Activated CD4-positive, alpha-beta memory T cell treated with anti-CD3 and anti-CD28 coated beads, Interleukin-2, amount 10 ng/mL, durations not matched to agents 7 days and 5 days (primary cell): Measurements from ENCODE around the gene PLEKHG7. TPM values are rescaled to one million over a fixed set of nuclear protein-coding genes. Genes with fewer than 3 reads are reported as not detected.

ENCODE experiments used
- CTCF ChIA-PET: fragments of 350-600 bp; sonication (Branson Sonifier 250); formaldehyde crosslinking; loops from one replicate; lab custom pipeline; 2021; ENCODE audit warnings: antibody characterized with exemption, inconsistent platforms; lab: Charles Lee
- POLR2A ChIA-PET: fragments of 350-600 bp; sonication (Branson Sonifier 250); formaldehyde crosslinking; loops from one replicate; lab custom pipeline; 2021; ENCODE audit warnings: antibody characterized with exemption; lab: Charles Lee
- DNase-seq: peaks from one replicate; pipeline ENCODE4 v3.0.0-alpha.2; 2020
- H3K27ac Mint-ChIP-seq: one replicate; pipeline ENCODE4 v1.8.0; 2021; ENCODE audit warnings: mild to moderate bottlenecking, mixed read lengths
- H3K27me3 Mint-ChIP-seq: one replicate; pipeline ENCODE4 v1.8.0; 2021; ENCODE audit warnings: mixed read lengths
- H3K36me3 Mint-ChIP-seq: one replicate; pipeline ENCODE4 v1.8.0; 2021; ENCODE audit warnings: low read depth, mixed read lengths
- H3K4me1 Mint-ChIP-seq: one replicate; pipeline ENCODE4 v1.8.0; 2021; ENCODE audit warnings: mixed read lengths
- H3K4me3 Mint-ChIP-seq: one replicate; pipeline ENCODE4 v1.8.0; 2021; ENCODE audit warnings: mild to moderate bottlenecking, mixed read lengths
- H3K9me3 Mint-ChIP-seq: one replicate; pipeline ENCODE4 v1.8.0; 2021; ENCODE audit warnings: mixed read lengths
- total RNA-seq, 2 experiments: library from RNA; stranded (reverse); gene quantifications; one replicate each; pipeline ENCODE4 v1.2.3, GENCODE V29; 2021

Gene PLEKHG7
- total RNA-seq, 2 experiments from 2014 or later, result 0.05 to 0.18 TPM

GRCh38 chr12:92675092-92675865, 27.5 kb upstream of the PLEKHG7 start:
- peaks cover under 1% of the 10 kb centered on the region for H3K27me3 Mint-ChIP-seq
- no peak overlapping the region for H3K27ac Mint-ChIP-seq
- no peaks in the 10 kb centered on the region for H3K9me3 Mint-ChIP-seq
- ChIA-PET CTCF (no interaction called here), POLR2A (no interaction called here)
- H3K4me3 Mint-ChIP-seq, result no peak overlapping the region
- DNase-seq, result no peak
- H3K4me1 Mint-ChIP-seq, result peaks cover 4% of the 10 kb centered on the region
- H3K36me3 Mint-ChIP-seq, result no peaks in the 10 kb centered on the region

- no peak overlapping the region for H3K4me3 Mint-ChIP-seq
- no peak for DNase-seq
- H3K27me3 Mint-ChIP-seq, result no peaks in the 10 kb centered on the region
- CTCF ChIA-PET, result interaction anchor here (0.6 kb wide), 1 partner anchor 1156 kb away, joined by 4 read pairs; no protein-coding TSS in a partner anchor
- POLR2A ChIA-PET, result no interaction called here
- peaks cover 4% of the 10 kb centered on the region for H3K4me1 Mint-ChIP-seq
- H3K27ac Mint-ChIP-seq, result no peak overlapping the region
- no peaks in the 10 kb centered on the region for H3K36me3 Mint-ChIP-seq
- no peaks in the 10 kb centered on the region for H3K9me3 Mint-ChIP-seq
Measured at GRCh38 chr12:92676710-92677109, 26.1 kb upstream of the PLEKHG7 start.

- POLR2A ChIA-PET, result no interaction called here
- DNase-seq, result no peak
- Mint-ChIP-seq H3K27me3 (no peaks in the 10 kb centered on the region), H3K9me3 (peaks cover 2% of the 10 kb centered on the region), H3K4me1 (no peaks in the 10 kb centered on the region), H3K27ac (no peak overlapping the region), H3K36me3 (no peaks in the 10 kb centered on the region), H3K4me3 (no peak overlapping the region)
- CTCF ChIA-PET, result no interaction called here
Measured at GRCh38 chr12:92690601-92691000, 12.2 kb upstream of the PLEKHG7 start.

GRCh38 chr12:92695056-92695455, 7.7 kb upstream of the PLEKHG7 start:
- CTCF ChIA-PET, result no interaction called here
- no peaks in the 10 kb centered on the region for H3K4me1 Mint-ChIP-seq
- H3K27ac Mint-ChIP-seq, result no peak overlapping the region
- H3K27me3 Mint-ChIP-seq, result no peaks in the 10 kb centered on the region
- no peak for DNase-seq
- H3K4me3 Mint-ChIP-seq, result no peak overlapping the region
- H3K36me3 Mint-ChIP-seq, result no peaks in the 10 kb centered on the region
- H3K9me3 Mint-ChIP-seq, result peaks cover 12% of the 10 kb centered on the region
- POLR2A ChIA-PET, result no interaction called here

- Mint-ChIP-seq H3K36me3 (no peaks in the 10 kb centered on the region), H3K27ac (no peak overlapping the region), H3K9me3 (peaks cover 12% of the 10 kb centered on the region), H3K4me3 (no peak overlapping the region), H3K4me1 (no peaks in the 10 kb centered on the region), H3K27me3 (no peaks in the 10 kb centered on the region)
- ChIA-PET CTCF (no interaction called here), POLR2A (no interaction called here)
- DNase-seq, result no peak
Measured at GRCh38 chr12:92695577-92695976, 7.2 kb upstream of the PLEKHG7 start.

GRCh38 chr12:92696216-92696615, 6.6 kb upstream of the PLEKHG7 start:
- Mint-ChIP-seq H3K9me3 (peaks cover 12% of the 10 kb centered on the region), H3K4me3 (no peak overlapping the region), H3K36me3 (no peaks in the 10 kb centered on the region), H3K27me3 (no peaks in the 10 kb centered on the region), H3K27ac (no peak overlapping the region), H3K4me1 (no peaks in the 10 kb centered on the region)
- no peak for DNase-seq
- CTCF ChIA-PET, result no interaction called here
- POLR2A ChIA-PET, result no interaction called here

GRCh38 chr12:92698474-92698873, 4.3 kb upstream of the PLEKHG7 start:
- Mint-ChIP-seq H3K9me3 (peaks cover 12% of the 10 kb centered on the region), H3K36me3 (no peaks in the 10 kb centered on the region), H3K27ac (no peak overlapping the region), H3K4me3 (no peak overlapping the region), H3K4me1 (peaks cover 10% of the 10 kb centered on the region), H3K27me3 (no peaks in the 10 kb centered on the region)
- ChIA-PET CTCF (no interaction called here), POLR2A (no interaction called here)
- no peak for DNase-seq

GRCh38 chr12:92701441-92701840, 1.3 kb upstream of the PLEKHG7 start:
- ChIA-PET CTCF (interaction anchor here (0.6 kb wide), 1 partner anchor 182 kb away, joined by 3 read pairs; no protein-coding TSS in a partner anchor), POLR2A (no interaction called here)
- no peak for DNase-seq
- Mint-ChIP-seq H3K27me3 (no peaks in the 10 kb centered on the region), H3K36me3 (no peaks in the 10 kb centered on the region), H3K4me3 (no peak overlapping the region), H3K27ac (no peak overlapping the region), H3K4me1 (peaks cover 10% of the 10 kb centered on the region), H3K9me3 (peaks cover 10% of the 10 kb centered on the region)

GRCh38 chr12:92703786-92704185, 997 bp downstream of the PLEKHG7 start:
- Mint-ChIP-seq H3K27ac (no peak overlapping the region), H3K4me1 (peaks cover 10% of the 10 kb centered on the region), H3K36me3 (no peaks in the 10 kb centered on the region), H3K4me3 (no peak overlapping the region), H3K27me3 (no peaks in the 10 kb centered on the region), H3K9me3 (no peaks in the 10 kb centered on the region)
- POLR2A ChIA-PET, result interaction anchor here (1.0 kb wide), 1 partner anchor 558 kb away, joined by 3 read pairs; the partner anchor contains the start of gene BTG1
- CTCF ChIA-PET, result no interaction called here
- DNase-seq, result no peak

GRCh38 chr12:92706594-92706993, 3.8 kb downstream of the PLEKHG7 start:
- Mint-ChIP-seq H3K4me1 (peaks cover 10% of the 10 kb centered on the region), H3K4me3 (no peak overlapping the region), H3K36me3 (no peaks in the 10 kb centered on the region), H3K9me3 (peaks cover 4% of the 10 kb centered on the region), H3K27ac (no peak overlapping the region), H3K27me3 (no peaks in the 10 kb centered on the region)
- ChIA-PET POLR2A (no interaction called here), CTCF (no interaction called here)
- DNase-seq, result no peak

GRCh38 chr12:92707926-92708325, 5.1 kb downstream of the PLEKHG7 start:
- ChIA-PET POLR2A (no interaction called here), CTCF (interaction anchor here (0.6 kb wide), 1 partner anchor 217 kb away, joined by 3 read pairs; no protein-coding TSS in a partner anchor)
- peaks cover 5% of the 10 kb centered on the region for H3K4me1 Mint-ChIP-seq
- no peaks in the 10 kb centered on the region for H3K27me3 Mint-ChIP-seq
- H3K4me3 Mint-ChIP-seq, result no peak overlapping the region
- H3K36me3 Mint-ChIP-seq, result no peaks in the 10 kb centered on the region
- peaks cover 4% of the 10 kb centered on the region for H3K9me3 Mint-ChIP-seq
- DNase-seq, result no peak
- H3K27ac Mint-ChIP-seq, result no peak overlapping the region

GRCh38 chr12:92715625-92716024, 12.8 kb downstream of the PLEKHG7 start:
- DNase-seq, result no peak
- Mint-ChIP-seq H3K9me3 (peaks cover 4% of the 10 kb centered on the region), H3K27me3 (peaks cover 4% of the 10 kb centered on the region), H3K4me1 (no peaks in the 10 kb centered on the region), H3K27ac (no peak overlapping the region), H3K36me3 (no peaks in the 10 kb centered on the region), H3K4me3 (no peak overlapping the region)
- POLR2A ChIA-PET, result no interaction called here
- CTCF ChIA-PET, result no interaction called here

- Mint-ChIP-seq H3K27me3 (peaks cover 4% of the 10 kb centered on the region), H3K9me3 (no peaks in the 10 kb centered on the region), H3K27ac (no peak overlapping the region), H3K4me3 (no peak overlapping the region), H3K4me1 (no peaks in the 10 kb centered on the region), H3K36me3 (no peaks in the 10 kb centered on the region)
- DNase-seq, result no peak
- ChIA-PET POLR2A (no interaction called here), CTCF (no interaction called here)
Measured at GRCh38 chr12:92717202-92717601, 14.4 kb downstream of the PLEKHG7 start.

GRCh38 chr12:92718483-92718990, 15.7 kb downstream of the PLEKHG7 start:
- ChIA-PET CTCF (no interaction called here), POLR2A (no interaction called here)
- no peaks in the 10 kb centered on the region for H3K9me3 Mint-ChIP-seq
- no peaks in the 10 kb centered on the region for H3K36me3 Mint-ChIP-seq
- H3K27me3 Mint-ChIP-seq, result peaks cover 4% of the 10 kb centered on the region
- H3K4me1 Mint-ChIP-seq, result no peaks in the 10 kb centered on the region
- no peak overlapping the region for H3K4me3 Mint-ChIP-seq
- DNase-seq, result no peak
- H3K27ac Mint-ChIP-seq, result no peak overlapping the region
